HG03558 (cell line): ENCODE measurements around the gene GLS.
"Not testable (repeated sequence)": the region's sequence is repeated elsewhere in the genome, so short reads cannot be mapped to it uniquely, and the experiment has no call there.

Experiments
- ATAC-seq: cut with Tn5 transposase; IDR thresholded peaks from one replicate; pipeline ENCODE4 v1.9.1; 2021; ENCODE audit warnings: moderate number of reproducible peaks; ENCODE audit not compliant: unreplicated experiment; ENCODE audit errors: extremely low read depth

GLS gene

GRCh38 chr2:190984595-190984994 lies 104.0 kb downstream of the GLS start:
- ATAC-seq: no peak

- no peak for ATAC-seq
Observed at GRCh38 chr2:190986221-190986953, 105.8 kb downstream of the GLS start.

- ATAC-seq: no peak
Observed at GRCh38 chr2:190987116-190987515, 106.5 kb downstream of the GLS start.

- ATAC-seq: no peak
Observed at GRCh38 chr2:190987938-190988337, 107.3 kb downstream of the GLS start.

- ATAC-seq: no peak
Observed at GRCh38 chr2:190988910-190989309, 108.3 kb downstream of the GLS start.

- ATAC-seq: no peak
Observed at GRCh38 chr2:190990132-190990531, 109.5 kb downstream of the GLS start.

GRCh38 chr2:190993292-190993643 lies 112.6 kb downstream of the GLS start:
- ATAC-seq: no peak

GRCh38 chr2:190994148-190994547 lies 113.5 kb downstream of the GLS start:
- no peak for ATAC-seq

- ATAC-seq: not testable (repeated sequence)
Observed at GRCh38 chr2:190995315-190995714, 114.7 kb downstream of the GLS start.

- ATAC-seq: no peak
Observed at GRCh38 chr2:190996338-190996946, 115.8 kb downstream of the GLS start.

GRCh38 chr2:190996947-190997346 lies 116.3 kb downstream of the GLS start:
- ATAC-seq: no peak

- ATAC-seq: no peak
Observed at GRCh38 chr2:190997526-190998113, 117.0 kb downstream of the GLS start.

- no peak for ATAC-seq
Observed at GRCh38 chr2:190999058-190999457, 118.4 kb downstream of the GLS start.

- no peak for ATAC-seq
Observed at GRCh38 chr2:190999949-191000665, 119.5 kb downstream of the GLS start.

- no peak for ATAC-seq
Observed at GRCh38 chr2:191001032-191001431, 120.4 kb downstream of the GLS start.

- ATAC-seq: no peak
Observed at GRCh38 chr2:191001624-191002023, 121.0 kb downstream of the GLS start.

- ATAC-seq: no peak
Observed at GRCh38 chr2:191003405-191004309, 123.0 kb downstream of the GLS start.

- no peak for ATAC-seq
Observed at GRCh38 chr2:191006297-191006696, 125.7 kb downstream of the GLS start.

- ATAC-seq: no peak
Observed at GRCh38 chr2:191006997-191007783, 126.6 kb downstream of the GLS start.
